Measurements from ENCODE around the gene C18orf63.

- TF ChIP-seq TCF7L2 (IDR thresholded peaks at IDR 0.05; ENCODE audit: borderline replicate concordance, extremely low read depth, insufficient read depth, insufficient read length): no peak
- TF ChIP-seq POLR2A (IDR thresholded peaks at IDR 0.05; ENCODE audit: borderline replicate concordance, extremely low read depth, insufficient read depth, insufficient read length): no peak
- no peak for TF ChIP-seq ZNF274 (IDR thresholded peaks at IDR 0.05; ENCODE audit: low read depth, low read length)
- TF ChIP-seq, protein P1, sequence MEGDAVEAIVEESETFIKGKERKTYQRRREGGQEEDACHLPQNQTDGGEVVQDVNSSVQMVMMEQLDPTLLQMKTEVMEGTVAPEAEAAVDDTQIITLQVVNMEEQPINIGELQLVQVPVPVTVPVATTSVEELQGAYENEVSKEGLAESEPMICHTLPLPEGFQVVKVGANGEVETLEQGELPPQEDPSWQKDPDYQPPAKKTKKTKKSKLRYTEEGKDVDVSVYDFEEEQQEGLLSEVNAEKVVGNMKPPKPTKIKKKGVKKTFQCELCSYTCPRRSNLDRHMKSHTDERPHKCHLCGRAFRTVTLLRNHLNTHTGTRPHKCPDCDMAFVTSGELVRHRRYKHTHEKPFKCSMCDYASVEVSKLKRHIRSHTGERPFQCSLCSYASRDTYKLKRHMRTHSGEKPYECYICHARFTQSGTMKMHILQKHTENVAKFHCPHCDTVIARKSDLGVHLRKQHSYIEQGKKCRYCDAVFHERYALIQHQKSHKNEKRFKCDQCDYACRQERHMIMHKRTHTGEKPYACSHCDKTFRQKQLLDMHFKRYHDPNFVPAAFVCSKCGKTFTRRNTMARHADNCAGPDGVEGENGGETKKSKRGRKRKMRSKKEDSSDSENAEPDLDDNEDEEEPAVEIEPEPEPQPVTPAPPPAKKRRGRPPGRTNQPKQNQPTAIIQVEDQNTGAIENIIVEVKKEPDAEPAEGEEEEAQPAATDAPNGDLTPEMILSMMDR (IDR thresholded peaks at IDR 0.05 in 2 of 3, conservative IDR thresholded peaks at IDR 0.05 in 1 of 3; ENCODE audit: borderline replicate concordance in 1 of 3, insufficient read depth in 1 of 3, low read depth in 2 of 3, low read length in 2 of 3): no peak
- TF ChIP-seq SP1 (IDR thresholded peaks at IDR 0.05; ENCODE audit: low read depth): no peak
- no peak for TF ChIP-seq CEBPB (IDR thresholded peaks at IDR 0.05; ENCODE audit: low read depth)
- no peak for TF ChIP-seq REST (IDR thresholded peaks at IDR 0.05; ENCODE audit: low read depth)
- TF ChIP-seq EZH2phosphoT487 (IDR thresholded peaks at IDR 0.05; ENCODE audit: borderline replicate concordance): no peak
- no peak for TF ChIP-seq EZH2 (IDR thresholded peaks at IDR 0.05)
- no peak for TF ChIP-seq EGR1 (IDR thresholded peaks at IDR 0.05; ENCODE audit: low read depth)
- no peak for TF ChIP-seq ATF3 (IDR thresholded peaks at IDR 0.05)
Measured at GRCh38 chr18:74402806-74403433, 87.3 kb downstream of the C18orf63 start.

Data from HCT116 (cell line).